ENCODE measurements around the gene ELF2. TPM values are rescaled to one million over a fixed set of nuclear protein-coding genes. Genes with fewer than 3 reads are reported as not detected.
"Not testable (repeated sequence)": the region's sequence is repeated elsewhere in the genome, so short reads cannot be mapped to it uniquely, and the experiment has no call there.

ELF2 gene
- total RNA-seq, 1 experiment from 2014 or later: 17.9 TPM

DNA sequence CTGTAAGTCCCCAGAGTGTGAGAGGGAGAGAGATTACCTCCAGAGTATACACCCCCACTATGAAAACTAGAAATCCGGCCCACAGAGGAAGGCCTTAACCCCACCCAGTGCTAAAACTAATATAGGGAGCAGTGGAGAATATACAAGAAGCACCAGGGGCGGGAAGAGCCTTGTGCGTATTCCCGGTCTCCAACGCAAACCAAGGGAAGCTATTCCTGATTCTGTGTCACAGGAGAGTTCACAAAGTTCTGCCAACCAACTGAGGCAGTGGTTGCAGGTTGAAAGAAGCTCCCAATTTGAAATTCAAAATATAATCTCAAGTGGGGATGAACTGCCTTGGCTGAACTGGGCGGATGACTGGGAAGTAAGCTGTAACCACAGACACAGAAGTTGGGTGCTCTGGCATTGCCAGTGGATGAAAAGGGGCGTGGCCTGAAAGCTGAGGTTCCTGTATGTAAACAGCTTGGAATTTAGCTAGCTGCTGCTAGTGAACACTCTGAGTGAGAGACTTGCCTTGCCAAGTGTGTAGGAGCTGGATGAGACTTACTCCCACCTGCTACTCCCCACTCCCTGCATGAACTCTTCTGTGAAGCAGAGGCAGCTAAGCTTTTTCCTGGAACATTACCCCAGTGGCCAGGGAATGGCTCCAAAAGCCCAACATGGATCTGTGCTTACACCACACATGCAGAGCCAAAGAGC lies 32.7 kb downstream of the ELF2 start:
- DNase-seq (ENCODE audit: low read depth): peak; percentile 59

DNA sequence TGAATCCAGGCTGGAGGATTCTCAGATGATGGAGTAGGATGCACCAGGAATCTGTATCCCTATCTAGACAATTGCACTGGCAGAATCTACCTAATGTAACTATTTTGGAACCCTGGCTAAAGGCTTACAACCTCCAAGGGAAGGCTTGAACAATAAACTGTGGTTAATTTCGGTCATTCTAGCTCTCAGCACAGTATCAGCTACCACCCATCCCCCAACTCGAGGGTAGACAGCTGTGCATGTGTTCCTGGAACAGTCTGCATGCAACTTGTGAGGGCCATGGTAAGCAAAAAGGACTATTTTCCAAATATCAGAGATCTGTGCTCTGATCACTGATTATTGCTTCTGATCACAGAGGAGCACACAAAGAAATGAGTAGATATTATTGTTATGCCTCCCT lies 34.0 kb downstream of the ELF2 start:
- DNase-seq (ENCODE audit: low read depth): no peak

DNA sequence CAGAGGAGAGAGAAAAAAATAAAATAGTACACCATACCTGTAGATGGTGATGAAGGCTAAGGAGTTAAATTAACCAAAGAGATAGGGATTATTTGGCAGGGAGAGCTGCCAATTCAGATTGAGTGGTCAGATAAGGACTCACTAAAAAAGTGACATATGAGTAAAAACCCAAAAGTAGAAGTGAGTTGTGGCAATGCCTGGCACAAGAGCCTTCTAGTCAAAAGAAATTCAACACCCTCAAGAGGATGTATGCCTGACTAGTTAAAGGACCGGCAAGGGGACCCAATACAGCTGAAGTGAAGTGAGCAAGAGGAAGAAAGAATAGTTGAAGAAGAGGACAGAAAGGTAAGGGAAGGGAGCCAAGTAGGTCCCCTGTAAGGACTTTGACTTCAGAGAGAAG lies 34.9 kb downstream of the ELF2 start:
- no peak for DNase-seq (ENCODE audit: low read depth)

DNA sequence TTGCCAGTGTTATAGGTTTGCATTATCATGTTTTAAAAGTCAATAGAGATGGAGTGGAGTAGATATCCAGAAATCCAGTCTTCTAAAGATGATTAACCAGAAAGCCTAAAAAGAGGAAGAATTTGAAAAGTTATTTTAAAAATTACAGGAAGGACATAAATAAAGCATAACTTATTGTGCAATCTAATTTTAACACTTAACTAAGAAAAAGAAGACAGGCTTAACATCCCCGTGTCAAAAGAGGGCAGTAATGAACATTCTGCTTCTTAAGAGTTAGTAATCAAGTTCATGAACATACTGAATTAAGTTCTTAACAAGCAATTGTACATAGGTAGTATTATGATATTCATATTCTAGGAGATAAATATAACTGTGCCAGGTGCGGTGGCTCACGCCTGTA lies 39.3 kb downstream of the ELF2 start:
- no peak for DNase-seq (ENCODE audit: low read depth)

DNA sequence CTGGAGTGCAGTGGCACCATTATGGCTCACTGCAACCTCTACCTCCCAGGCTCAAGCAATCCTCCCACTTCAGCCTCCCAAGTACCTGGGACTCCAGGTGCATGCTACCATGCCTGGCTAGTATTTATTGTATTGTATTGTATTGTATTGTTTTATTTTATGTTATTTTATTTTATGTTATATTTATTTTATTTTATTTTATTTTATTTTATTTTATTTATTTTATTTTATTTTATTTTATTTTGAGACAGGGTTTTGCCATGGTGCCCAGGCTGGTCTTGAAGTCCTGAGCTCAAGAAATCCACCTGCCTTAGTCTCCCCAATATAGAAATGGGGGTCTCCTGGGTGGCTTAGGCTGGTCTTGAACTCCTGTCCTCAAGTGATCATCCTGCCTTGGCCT lies 42.6 kb downstream of the ELF2 start:
- DNase-seq (ENCODE audit: low read depth): no peak

DNA sequence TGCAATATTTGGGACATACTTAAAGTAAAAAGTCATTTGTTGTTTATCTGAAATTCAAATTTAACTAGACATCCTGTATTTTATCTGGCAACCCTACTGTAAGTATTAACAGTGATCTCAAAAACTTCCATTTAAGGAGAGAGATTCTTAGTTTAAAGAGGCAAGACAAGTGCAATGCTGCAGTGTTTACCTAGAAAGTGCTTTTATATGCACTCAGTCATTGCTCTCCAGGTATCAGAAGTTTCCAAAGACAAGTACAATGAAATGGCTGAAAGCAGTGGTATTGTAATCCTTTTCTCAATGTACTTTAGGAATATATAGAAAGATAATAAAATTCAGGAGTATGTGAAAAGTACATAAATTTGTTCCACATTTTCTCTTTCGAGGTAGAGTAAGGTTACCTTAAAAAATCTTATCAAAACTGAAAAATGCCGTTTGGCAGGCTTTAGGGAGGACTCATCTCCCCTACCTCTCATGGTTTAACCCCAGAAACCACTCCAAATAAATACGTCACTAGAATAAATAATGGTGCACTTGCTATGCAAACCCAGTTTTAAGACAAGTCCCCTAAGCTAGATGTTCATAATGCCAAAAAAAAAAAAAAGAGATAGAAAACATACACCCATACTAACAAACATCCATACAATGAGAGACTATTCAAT lies 45.7 kb downstream of the ELF2 start:
- no peak for DNase-seq (ENCODE audit: low read depth)

DNA sequence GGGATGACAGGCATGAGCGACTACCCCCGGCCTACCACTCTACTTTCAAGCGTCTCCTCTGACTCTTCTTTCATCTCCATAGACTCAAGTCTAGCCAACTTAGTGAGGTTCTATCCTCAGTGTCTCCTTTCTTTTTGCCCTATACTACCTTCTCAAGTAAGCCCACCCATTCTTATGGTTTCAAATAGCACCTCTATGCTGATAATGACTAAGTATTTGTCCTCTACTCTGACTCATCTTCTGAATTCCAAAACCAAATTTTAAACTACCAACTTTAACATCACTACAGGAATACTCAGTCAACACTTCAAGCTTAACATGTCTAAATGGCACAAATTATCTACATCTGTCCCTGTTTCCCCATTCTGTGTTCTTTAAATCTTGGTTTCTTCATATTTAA lies 47.8 kb downstream of the ELF2 start:
- no peak for DNase-seq (ENCODE audit: low read depth)

DNA sequence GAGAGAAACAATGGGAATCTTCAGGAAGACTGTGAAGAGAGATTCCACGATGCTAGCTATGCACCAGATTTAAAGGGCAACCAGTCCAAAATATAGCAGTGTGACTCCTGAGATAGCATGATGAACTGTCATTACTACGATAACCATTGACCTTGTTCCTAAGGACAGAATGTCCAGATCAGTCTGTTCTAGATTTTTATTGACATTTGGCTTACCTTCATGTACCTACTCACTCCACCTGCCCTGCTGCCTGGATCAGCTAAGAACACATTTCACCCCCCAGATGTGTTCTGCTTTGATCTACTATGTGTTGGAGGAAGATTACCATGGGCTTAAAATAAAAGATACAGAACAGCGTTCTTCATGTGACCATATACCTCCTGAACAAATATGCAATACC lies 50.1 kb downstream of the ELF2 start:
- no peak for DNase-seq (ENCODE audit: low read depth)

DNA sequence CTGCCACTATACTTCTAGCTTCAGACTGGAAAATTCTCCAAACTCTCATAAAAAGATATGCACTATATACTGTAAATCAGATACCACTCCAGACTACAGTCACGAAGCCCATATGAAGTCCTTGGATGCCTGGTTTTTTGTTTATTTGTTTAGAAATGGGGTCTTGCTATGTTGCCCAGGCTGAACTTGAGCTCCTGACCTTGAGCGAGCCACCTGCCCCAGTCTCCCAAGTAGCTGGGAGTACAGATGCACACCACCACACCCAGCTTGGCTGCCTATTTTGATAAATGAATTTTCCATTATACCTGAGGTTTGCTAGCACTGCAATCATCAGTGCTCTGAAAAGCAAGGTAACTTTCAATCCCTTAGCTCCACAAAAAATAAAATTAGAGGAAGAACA lies 53.1 kb downstream of the ELF2 start:
- DNase-seq (ENCODE audit: low read depth): no peak

DNA sequence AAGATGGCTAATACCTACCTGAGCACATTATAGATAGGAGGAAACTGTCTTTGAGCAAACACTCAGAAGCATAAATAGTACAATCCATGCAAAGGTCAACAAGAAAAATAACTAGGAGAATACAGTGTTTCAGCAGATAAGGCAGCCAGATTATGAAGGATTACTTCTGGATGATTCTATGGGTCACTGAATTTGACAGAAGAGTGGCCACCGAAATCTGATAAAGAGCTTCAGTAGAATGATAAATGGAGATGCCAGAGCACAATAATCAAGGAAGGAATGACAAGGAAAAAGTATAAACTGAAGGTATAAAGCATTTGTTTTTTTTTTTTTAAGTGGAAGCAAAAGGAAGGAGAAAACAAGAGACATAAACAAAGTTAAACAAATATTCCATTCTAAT lies 58.7 kb downstream of the ELF2 start:
- DNase-seq (ENCODE audit: low read depth): no peak

DNA sequence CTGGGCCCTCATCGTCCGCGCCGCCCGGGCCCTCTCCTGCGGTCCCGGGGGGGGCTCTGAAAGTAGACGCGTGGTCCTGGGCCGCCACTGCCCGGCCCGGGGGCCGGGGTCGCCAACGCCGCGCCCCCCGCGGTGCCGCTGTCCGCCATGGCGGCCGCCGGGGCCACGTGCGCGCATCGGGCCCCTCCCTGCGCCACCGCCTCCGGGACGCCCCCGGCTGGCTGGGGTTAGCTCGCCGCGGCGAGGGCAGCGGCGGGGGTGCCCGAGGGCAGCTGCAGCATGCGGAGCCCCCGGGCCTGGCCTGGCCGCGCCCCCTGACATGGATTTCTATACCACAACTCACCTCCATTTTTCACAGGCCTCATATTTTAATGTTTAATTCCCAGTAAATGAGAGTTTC lies 61.8 kb downstream of the ELF2 start:
- no peak for DNase-seq (ENCODE audit: low read depth)

DNA sequence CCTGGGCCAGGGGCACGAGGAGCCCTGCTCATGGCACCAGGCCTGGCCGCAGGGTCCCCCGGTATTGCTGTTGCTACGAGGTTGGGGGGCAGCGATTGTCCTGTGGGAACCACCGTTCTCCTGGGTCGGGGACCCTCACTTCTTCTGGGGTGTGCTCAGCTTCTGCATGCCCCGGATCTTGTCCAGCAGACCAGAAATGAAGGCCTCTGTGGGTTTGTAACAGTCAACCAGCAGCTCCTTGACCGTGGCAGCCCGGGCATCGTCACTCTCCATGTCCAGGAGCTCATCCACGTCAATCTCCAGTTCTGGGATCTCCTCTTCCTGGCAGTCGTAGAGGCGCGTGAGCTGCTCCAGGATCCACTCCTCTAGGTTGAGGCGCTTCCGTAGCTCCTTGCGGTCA lies 62.2 kb downstream of the ELF2 start:
- DNase-seq (ENCODE audit: low read depth): not testable (repeated sequence)

DNA sequence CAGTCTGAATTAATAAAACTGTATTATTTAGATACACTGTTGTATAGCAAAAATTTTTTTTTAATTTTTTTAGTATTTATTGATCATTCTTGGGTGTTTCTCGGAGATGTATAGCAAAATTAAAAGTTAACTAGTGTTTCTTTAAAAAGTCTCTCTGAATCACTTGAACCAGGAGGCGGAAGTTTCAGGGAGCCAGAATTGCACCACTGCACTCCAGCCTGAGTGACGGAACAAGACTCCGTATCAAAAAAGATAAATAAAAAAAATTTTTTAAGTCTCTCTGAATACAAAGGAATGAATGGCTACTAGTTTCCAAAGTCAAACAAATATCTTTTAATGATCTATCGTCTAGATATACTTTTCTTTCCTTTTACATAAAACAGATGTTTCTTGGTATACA lies 64.4 kb downstream of the ELF2 start:
- no peak for DNase-seq (ENCODE audit: low read depth)

DNA sequence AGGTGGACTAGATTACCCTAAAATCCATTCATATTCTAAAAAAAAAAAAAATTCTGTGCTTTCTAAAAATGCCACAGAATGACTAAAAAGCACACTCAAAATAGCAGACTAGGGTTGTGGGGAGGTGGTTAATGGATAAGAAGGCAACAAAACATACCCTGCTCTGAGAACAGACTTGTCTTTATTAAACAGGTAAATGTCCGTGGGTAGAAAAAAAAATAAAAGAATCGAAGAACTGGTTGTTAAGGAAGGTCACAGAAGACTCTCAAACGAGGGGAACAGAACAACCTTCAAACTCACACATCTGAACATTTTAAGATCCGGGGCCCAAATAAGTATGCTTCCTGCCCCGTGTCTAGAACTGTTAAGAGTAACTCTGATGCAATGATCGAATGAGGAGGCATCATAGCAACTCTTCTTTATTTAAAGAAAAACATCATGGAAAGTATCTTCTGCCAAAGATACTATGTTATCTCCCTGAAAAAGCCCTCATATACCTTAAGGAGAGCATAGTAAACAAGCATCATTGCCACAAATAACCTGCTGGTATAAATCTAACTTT lies 68.4 kb downstream of the ELF2 start:
- DNase-seq (ENCODE audit: low read depth): no peak

DNA sequence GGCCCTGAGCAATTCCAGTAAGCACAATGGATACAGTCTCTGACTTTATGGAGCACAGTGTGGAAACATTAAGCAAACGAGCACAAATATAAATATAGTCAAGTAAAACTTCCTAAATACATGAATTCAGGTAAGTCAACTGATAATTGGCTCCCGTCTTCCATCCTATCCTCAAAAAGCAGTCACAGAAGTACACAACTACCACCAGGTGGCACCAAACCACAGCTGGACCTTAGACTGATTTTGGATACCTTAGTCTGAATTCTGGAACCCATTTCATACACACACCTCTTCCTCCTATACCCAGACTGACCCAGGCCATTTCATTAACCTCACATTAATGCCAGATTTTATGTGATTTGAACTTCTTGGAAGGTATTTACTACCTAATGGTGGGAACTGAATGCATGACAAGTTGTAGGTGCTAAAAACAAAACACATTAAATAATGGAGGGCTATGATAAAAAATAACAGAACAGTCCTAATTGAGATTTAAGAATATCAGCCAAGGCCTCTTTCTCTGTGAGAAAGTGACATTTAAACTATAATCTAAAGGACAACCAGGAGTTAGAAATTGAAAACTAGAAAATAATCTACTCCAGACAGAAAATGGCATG lies 77.5 kb downstream of the ELF2 start:
- DNase-seq (ENCODE audit: low read depth): peak; percentile 65

DNA sequence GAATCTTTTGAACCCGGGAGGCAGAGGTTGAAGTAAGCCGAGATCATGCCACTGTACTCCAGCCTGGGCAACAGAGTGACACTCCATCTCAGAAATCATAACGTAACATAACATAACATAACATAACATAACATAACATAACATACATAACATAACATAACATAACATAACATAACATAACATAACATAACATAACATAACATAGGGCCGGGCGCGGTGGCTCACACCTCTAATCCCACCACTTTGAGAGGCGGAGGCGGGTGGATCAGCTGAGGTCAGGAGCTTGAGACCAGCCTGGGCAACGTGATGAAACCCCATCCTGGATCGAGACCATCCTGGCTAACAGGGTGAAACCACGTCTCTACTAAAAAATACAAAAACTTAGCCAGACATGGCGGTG lies 84.7 kb downstream of the ELF2 start:
- no peak for DNase-seq (ENCODE audit: low read depth)

DNA sequence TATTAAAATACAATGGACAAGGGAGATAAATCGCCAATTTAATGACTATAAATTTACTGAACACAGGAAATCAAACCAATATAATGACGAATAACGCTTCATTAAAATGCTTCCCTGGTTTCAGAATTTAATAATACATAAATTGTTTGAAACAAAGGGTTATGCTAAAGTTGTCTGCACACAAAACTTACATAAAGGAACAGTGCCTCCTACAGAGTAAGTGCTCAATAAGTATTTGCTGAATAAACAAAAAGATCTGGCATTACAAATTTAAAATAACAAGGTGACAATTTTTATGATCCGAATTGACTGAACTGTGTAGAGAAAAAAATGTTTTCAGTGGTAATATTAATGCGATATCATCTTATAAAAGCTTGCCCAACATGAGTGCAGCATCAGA lies 91.9 kb downstream of the ELF2 start:
- DNase-seq (ENCODE audit: low read depth): no peak

DNA sequence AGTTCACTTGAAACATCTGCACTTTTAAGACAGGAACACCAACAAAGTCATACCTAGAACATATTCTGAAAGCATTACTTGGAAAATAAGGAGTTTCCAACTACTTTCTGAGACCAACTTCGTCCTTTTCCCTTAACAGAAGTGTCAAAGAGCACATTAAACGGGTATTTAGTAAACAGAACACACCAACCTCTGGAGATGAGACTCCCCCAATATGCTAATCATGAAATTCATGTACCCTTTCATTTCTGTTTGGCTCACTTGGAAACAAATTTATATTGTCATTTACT lies 92.3 kb downstream of the ELF2 start:
- DNase-seq (ENCODE audit: low read depth): no peak

DNA sequence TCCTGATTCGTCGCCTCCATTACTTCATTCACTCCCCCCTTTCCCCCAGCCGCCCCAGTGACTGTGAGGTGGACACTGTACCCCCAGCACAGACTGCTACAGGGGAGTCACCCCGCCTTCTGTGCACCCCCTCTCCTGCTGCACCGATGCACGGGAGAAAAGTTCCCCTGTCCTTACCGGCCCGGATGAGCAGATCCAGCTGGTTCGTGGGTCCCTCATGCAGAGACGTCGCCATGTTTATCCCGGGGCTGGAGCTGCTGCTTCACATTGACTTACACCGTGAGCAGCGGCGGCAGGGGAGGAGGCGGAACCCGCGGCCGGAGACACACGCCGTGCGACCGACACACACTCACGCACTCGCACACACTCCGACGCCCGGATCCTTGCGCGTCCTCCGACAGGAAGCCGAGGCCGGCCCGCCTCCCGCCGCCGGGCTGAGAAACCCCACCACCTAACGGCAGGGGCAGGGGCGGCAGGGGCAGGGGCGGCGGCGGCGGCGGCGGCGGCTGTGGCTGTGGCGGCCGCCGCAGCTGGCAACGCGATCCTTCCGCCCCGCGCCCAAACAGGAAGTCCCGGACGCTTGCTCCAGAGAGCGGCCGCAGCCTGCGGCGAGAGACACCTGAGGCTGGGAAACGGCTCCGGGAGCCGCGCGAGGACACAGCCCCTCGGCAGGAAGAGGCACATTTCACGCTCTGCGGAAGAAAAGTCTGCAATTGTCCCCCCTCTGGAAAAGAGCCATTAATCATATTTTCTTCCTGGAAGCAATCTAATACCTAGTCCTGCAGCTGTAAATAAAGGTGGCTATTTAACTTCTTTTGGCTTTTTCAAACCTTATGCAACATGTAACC lies 92.8 kb downstream of the ELF2 start:
- peak; percentile 84 for DNase-seq (ENCODE audit: low read depth)

DNA sequence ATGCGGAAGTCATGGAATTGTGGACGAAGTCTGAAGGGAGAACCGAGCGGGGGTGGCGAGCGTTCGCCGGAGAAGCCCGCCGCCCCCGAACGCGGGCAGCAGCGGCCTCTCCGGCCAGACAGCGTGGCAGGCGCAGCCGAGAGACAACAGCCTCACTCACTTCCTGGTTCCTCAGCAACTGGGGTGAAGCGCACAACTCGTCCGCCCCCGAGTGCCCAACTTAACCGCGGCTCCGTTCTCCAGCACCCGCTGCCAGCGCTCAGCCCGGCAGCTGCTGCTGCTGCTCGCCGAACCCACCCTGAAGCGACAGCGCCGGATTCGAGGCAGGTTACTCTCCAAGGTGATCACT lies 93.4 kb downstream of the ELF2 start:
- peak; percentile 57 for DNase-seq (ENCODE audit: low read depth)

DNA sequence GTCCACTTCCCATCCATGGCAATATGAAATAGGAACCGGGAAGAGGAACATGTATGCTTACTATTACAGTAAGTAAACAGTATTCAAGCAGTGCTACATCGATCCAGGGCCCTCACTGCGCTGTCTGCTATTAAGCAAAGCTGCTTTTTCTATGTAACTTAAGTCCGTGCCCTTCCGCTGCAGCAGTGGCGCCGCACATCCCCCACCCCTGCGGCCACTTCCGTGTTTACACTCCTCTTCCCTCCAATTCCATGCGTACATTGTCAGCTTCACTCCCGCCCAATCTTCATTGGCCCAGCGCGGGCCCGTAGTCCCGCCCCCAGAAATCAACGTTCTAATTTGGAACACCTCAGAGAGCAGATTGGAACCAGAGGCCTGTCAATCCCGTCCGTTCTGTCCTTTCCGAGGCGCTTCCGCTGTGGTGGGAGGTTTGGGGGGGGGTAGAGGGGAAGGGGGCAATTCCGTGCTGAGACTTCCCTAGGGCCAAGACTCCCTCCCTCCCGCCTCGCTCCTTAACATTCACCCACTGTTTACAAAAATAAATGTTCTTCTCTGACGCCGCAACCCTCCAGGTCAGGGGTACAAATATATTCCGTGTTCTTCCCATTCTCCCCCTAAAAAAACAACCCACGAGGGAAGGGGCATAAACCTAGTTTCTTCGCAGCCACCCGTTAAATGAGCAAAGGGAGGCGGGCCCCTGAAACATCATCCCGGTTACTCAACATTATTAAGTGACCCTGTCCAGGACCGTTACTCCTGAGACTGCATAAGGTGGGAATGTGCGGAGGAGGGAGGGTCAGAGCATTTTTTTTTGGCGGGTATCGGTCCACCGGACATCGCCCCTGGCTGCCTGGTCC lies 94.0 kb downstream of the ELF2 start:
- DNase-seq (ENCODE audit: low read depth): peak; percentile 92

DNA sequence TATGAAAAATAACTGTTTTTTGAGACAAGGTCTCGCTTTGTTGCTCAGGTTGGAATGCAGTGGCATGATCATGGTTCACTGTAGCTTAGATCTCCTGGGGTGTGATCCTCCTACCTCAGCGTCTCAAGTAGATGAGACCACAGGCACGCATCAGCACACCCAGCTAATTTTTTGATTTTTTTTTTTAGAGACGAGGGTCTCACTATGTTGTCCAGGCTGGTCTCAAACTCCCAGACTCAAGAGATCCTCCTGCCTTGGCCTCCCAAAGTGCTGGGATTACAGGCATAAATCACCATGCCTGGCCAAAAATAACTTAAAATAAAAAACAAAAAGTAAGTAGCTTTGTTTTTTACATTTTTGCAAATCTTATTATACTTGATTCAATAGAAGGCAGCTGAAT lies 98.1 kb downstream of the ELF2 start:
- DNase-seq (ENCODE audit: low read depth): no peak

Measured in Daoy (cell line).